ENCODE measurements around the gene DPEP2NB. TPM values are rescaled to one million over a fixed set of nuclear protein-coding genes. Genes with fewer than 3 reads are reported as not detected.
"Not testable (repeated sequence)": the region's sequence is repeated elsewhere in the genome, so short reads cannot be mapped to it uniquely, and the experiment has no call there.

The DPEP2NB gene
- total RNA-seq, 6 donors from 2014 or later = not detected

DNA sequence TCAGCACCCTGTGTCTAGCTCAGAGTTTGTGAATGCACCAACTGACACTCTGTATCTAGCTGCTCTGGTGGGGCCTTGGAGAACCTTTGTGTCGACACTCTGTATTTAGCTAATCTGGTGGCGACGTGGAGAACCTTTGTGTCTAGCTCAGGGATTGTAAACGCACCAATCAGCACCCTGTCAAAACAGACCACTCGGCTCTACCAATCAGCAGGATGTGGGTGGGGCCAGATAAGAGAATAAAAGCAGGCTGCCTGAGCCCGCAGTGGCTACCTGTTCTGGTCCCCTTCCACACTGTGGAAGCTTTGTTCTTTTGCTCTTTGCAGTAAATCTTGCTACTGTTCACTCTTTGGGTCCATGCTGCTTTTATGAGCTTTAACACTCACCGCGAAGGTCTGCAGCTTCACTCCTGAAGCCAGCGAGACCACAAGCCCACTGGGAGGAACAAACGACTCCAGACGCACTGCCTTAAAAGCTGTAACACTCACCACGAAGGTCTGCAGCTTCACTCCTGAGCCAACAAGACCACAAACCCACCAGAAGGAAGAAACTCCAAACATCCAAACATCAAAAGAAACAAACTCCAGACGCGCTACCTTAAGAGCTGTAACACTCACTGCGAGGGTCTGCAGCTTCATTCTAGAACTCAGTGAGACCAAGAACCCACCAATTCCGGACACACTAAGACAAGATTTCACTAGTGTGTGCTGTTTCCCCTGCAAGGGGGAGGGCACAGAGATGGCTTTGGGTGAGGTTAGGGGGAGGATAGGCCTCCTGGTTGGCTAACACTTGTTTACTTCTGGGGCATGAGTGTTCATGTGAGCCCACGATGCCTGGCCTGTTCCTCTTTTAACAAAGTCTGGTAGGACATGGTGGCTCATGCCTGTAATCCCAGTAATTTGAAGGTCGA, 16.7 kb downstream of the DPEP2NB start, which contains the start of gene DPEP2:
Gene DPEP2 (minus strand): TSS at position 706 of the 910 bp plus-strand sequence. CDS start 6,272 bp downstream, outside the sequence.
- 62 to 65% methylated on average over 18 of the region's 18 CpGs for WGBS, 2 donors
- peak in 1 of 2 donors; percentile 78 for DNase-seq
- not testable (repeated sequence) for H3K36me3 ChIP-seq

DNA sequence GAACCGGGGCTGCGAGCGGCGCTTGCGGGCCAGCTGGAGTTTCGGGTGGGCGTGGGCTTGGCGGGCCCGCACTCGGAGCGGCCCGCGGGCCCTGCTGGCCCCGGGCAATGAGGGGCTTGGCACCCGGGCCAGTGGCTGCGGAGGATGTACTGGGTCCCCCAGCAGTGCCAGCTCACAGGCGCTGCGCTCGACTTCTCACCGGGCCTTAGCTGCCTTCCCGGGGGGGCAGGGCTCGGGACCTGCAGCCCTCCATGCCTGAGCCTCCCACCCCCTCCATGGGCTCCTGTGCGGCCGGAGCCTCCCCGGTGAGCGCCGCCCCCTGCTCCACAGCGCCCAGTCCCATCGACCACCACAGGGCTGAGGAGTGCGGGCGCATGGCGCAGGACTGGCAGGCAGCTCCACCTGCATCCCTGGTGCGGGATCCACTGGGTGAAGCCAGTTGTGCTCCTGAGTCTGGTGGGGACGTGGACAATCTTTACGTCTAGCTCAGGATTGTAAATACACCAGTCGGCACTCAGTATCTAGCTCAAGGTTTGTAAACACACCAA, 17.4 kb downstream of the DPEP2NB start:
- WGBS, 2 donors = 92 to 100% methylated on average over 1 to 21 of the region's 36 CpGs
- DNase-seq = peak in 1 of 2 donors; percentile 77
- not testable (repeated sequence) for H3K36me3 ChIP-seq; H3K27me3 ChIP-seq; ATAC-seq (ENCODE audit: low FRiP score in 2 of 2); H3K9me3 ChIP-seq
- peaks cover 27 to 45% (median 38%) of the 10 kb centered on the region in 4 donors for H3K4me1 ChIP-seq
- peak overlapping the region in 3 of 4 donors; percentile 16 to 39 (median 35) for H3K4me3 ChIP-seq
- H3K27ac ChIP-seq = peak overlapping the region; percentile 84 to 91 (median 85)

More for the DNA sequence above, 16.7 kb downstream of the DPEP2NB start, which contains the start of gene DPEP2:
- Histone ChIP-seq H3K27ac (peak within 1 kb of the TSS; percentile 84 to 91 (median 85)), H3K4me3 (peak within 1 kb of the TSS in 3 of 4 donors; percentile 16 to 39 (median 35)), H3K4me1 (peaks cover 20 to 37% (median 31%) of the 10 kb centered on the region in 4 donors)
- peak in 2 of 4 donors; percentile 37 to 77 for TF ChIP-seq POLR2A (IDR thresholded peaks at IDR 0.05)
- peak in 1 of 4 donors; percentile 26 for TF ChIP-seq EP300 (IDR thresholded peaks at IDR 0.05)
- TF ChIP-seq POLR2AphosphoS5 (IDR thresholded peaks at IDR 0.05) = peak; percentile 40 to 60
- H3K9me3 ChIP-seq, H3K27me3 ChIP-seq: not testable (repeated sequence)
- ATAC-seq (ENCODE audit: low FRiP score in 2 of 2) = peak; percentile 79 to 86

DNA sequence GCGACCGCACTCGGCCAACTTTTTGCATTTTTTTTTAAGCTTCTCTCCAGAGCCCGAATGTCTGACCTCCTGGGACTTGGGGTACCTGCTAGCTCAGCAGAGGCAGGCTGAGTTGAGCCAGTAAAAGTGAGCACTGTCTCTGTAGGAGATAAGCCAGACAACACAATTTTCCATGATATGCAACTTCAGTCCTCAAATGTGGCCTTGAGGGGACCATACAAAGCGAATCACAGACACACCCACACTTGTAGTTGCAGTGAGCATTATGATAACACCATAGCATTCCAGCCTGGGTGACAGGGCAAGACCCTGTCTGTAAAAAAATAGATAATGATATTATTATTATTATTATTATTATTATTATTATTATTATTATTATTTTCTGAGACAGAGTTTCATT, 19.0 kb downstream of the DPEP2NB start:
- ATAC-seq (ENCODE audit: low FRiP score in 2 of 2) = no peak

DNA sequence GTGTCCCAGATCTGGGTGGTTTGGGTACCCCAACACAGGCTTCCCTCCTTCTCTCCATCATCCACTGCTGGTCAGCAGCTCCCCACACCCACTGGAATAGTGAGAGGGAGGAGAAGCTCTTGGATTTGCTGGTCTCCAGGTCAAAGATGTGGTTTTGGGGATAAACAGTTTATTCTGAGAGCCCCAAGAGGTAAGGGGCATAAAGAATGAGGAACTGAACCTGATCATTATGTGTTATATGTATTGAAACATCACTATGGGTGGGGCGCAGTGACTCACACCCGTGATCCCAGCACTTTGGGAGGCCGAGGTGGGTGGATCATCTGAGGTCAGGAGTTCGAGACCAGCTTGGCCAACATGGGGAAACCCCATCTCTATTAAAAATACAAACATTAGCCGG, 20.3 kb downstream of the DPEP2NB start:
- DNase-seq (peak in 1 of 2 donors; percentile 36), ATAC-seq (ENCODE audit: low FRiP score in 2 of 2) (no peak)
- H3K4me1 ChIP-seq = peaks cover 27 to 42% (median 35%) of the 10 kb centered on the region in 4 donors
- no peaks in the 10 kb centered on the region for H3K9me3 ChIP-seq
- H3K27me3 ChIP-seq = no peaks in the 10 kb centered on the region
- 64% methylated on average over 5 of the region's 5 CpGs for WGBS, 2 donors
- H3K4me3 ChIP-seq = no peak overlapping the region
- no peaks in the 10 kb centered on the region for H3K36me3 ChIP-seq
- peak overlapping the region; percentile 4 to 91 (median 42) for H3K27ac ChIP-seq
- TF ChIP-seq, protein P1, sequence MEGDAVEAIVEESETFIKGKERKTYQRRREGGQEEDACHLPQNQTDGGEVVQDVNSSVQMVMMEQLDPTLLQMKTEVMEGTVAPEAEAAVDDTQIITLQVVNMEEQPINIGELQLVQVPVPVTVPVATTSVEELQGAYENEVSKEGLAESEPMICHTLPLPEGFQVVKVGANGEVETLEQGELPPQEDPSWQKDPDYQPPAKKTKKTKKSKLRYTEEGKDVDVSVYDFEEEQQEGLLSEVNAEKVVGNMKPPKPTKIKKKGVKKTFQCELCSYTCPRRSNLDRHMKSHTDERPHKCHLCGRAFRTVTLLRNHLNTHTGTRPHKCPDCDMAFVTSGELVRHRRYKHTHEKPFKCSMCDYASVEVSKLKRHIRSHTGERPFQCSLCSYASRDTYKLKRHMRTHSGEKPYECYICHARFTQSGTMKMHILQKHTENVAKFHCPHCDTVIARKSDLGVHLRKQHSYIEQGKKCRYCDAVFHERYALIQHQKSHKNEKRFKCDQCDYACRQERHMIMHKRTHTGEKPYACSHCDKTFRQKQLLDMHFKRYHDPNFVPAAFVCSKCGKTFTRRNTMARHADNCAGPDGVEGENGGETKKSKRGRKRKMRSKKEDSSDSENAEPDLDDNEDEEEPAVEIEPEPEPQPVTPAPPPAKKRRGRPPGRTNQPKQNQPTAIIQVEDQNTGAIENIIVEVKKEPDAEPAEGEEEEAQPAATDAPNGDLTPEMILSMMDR (IDR thresholded peaks at IDR 0.05) = no peak
- TF ChIP-seq EP300 (IDR thresholded peaks at IDR 0.05) = no peak
- no peak for TF ChIP-seq POLR2A (IDR thresholded peaks at IDR 0.05)
- TF ChIP-seq POLR2AphosphoS5 (IDR thresholded peaks at IDR 0.05) = no peak

More for the DNA sequence above, 19.0 kb downstream of the DPEP2NB start:
- H3K36me3 ChIP-seq = no peaks in the 10 kb centered on the region
- H3K27ac ChIP-seq = peak overlapping the region in 1 of 4 donors; percentile 91
- H3K4me3 ChIP-seq = no peak overlapping the region
- DNase-seq = no peak
- no peaks in the 10 kb centered on the region for H3K9me3 ChIP-seq
- H3K27me3 ChIP-seq = no peaks in the 10 kb centered on the region
- peaks cover 33 to 52% (median 43%) of the 10 kb centered on the region in 4 donors for H3K4me1 ChIP-seq
- 98 to 99% methylated on average over 5 of the region's 5 CpGs for WGBS, 2 donors
- TF ChIP-seq POLR2AphosphoS5 (IDR thresholded peaks at IDR 0.05) (no peak), EP300 (IDR thresholded peaks at IDR 0.05) (no peak), POLR2A (IDR thresholded peaks at IDR 0.05) (no peak)
- TF ChIP-seq, protein P1 (IDR thresholded peaks at IDR 0.05) = no peak

DNA sequence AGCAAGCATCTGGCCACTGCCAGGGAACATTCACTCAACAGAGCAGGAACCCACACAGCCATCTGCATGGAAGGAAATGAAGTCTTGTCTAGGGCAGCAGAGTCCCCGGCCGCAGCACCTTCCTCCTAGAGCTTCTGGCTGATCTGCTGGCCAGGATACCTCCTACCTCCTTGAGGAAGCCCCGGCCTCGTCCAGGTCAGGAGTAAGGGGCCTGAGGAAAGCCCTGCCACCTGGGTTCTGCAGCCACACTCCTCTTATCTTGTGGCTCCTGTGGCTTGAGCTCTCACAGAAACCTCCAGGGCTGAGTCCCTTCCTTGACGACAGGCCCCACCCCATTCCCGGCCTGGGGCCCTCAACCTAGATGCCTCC, 21.7 kb downstream of the DPEP2NB start:
- 40% methylated on average over 4 of the region's 6 CpGs; no CpG with 5 or more reads in 1 of the 2 donors for WGBS, 2 donors
- H3K9me3 ChIP-seq, H3K36me3 ChIP-seq, DNase-seq, H3K27me3 ChIP-seq: not testable (repeated sequence)
- Histone ChIP-seq H3K4me1 (peaks cover 14 to 34% (median 25%) of the 10 kb centered on the region in 4 donors), H3K4me3 (peak overlapping the region in 2 of 4 donors; percentile 30 to 36), H3K27ac (peak overlapping the region; percentile 82 to 91 (median 86))
- ATAC-seq (ENCODE audit: low FRiP score in 2 of 2) = peak; percentile 1 to 26

Data from upper lobe of left lung (tissue), 6 donors.